Testis (tissue), 3 donors: ENCODE results near the gene ARHGEF7. TPM values are rescaled to one million over a fixed set of nuclear protein-coding genes. Genes with fewer than 3 reads are reported as not detected.

Experiments
- DNase-seq: peaks from one replicate; pipeline ENCODE4 v3.0.0-alpha.2; 2019
- H3K27ac ChIP-seq, 2 donors: fragments of 200-600 bp; sonication (generic); one replicate each; pipeline ENCODE4 v1.5.1; 2019
- H3K27me3 ChIP-seq: fragments of 200-600 bp; sonication (generic); one replicate; pipeline ENCODE4 v1.5.1; 2019
- H3K36me3 ChIP-seq: fragments of 200-600 bp; sonication (generic); one replicate; pipeline ENCODE4 v1.5.1; 2017; ENCODE audit warnings: low read depth; ENCODE audit errors: missing control alignments
- H3K4me1 ChIP-seq: fragments of 200-600 bp; sonication (generic); one replicate; pipeline ENCODE4 v1.5.1; 2019
- H3K4me3 ChIP-seq, 2 donors: fragments of 200-600 bp; sonication (generic); one replicate each; pipeline ENCODE4 v1.5.1; 2017 to 2019
- H3K9me3 ChIP-seq: fragments of 200-600 bp; sonication (generic); one replicate; pipeline ENCODE4 v1.5.1; 2017
- POLR2A ChIP-seq: fragments of 450-650 bp; IDR thresholded peaks from one replicate; pipeline ENCODE4 v1.6.1; 2017; ENCODE audit warnings: antibody characterized with exemption, mild to moderate bottlenecking, moderate library complexity
- WGBS, 2 donors: methylation state at CpG; one replicate each; pipeline ENCODE4 v1.1.5; 2018; 5-methylcytosine and 5-hydroxymethylcytosine counted together
- intact Hi-C: fragments of 100-400 bp; cut with DNase I; formaldehyde crosslinking; loops from one replicate; pipeline ENCODE4 v1.15.1; 2023; ENCODE audit warnings: low total_unique reads
- polyA plus RNA-seq: library from polyadenylated mRNA; stranded (reverse); fragments of 350-450 nt; fragmentation: Illumina TruSeq; extraction: RNeasy Lipid Tissue Mini Kit (QIAGEN cat#74804); gene quantifications from one replicate; pipeline ENCODE4 v1.2.3, GENCODE V29; 2014; ENCODE audit warnings: low read depth, low replicate concordance; ENCODE audit not compliant: insufficient read depth
- total RNA-seq, 2 donors: library from RNA; depleted of rRNA; stranded (reverse); fragments of >200 nt; gene quantifications; one replicate each; pipeline ENCODE4 v1.2.3, GENCODE V29; 2016
- TF ChIP-seq, protein P1 (sequence below), 3 experiments: fragments of 450-650 bp in 2 of 3; fragments of 200-600 bp in 1 of 3; sonication (generic) in 1 of 3; IDR thresholded peaks; one replicate each; pipeline ENCODE4 v1.5.1; 2016 to 2019; ENCODE audit warnings: antibody characterized with exemption in 3 of 3, mild to moderate bottlenecking in 2 of 3, moderate library complexity in 1 of 3

ARHGEF7 gene
- total and polyA plus RNA-seq, 3 donors from 2014 or later: 73.6 to 136 (median 118) TPM

DNA sequence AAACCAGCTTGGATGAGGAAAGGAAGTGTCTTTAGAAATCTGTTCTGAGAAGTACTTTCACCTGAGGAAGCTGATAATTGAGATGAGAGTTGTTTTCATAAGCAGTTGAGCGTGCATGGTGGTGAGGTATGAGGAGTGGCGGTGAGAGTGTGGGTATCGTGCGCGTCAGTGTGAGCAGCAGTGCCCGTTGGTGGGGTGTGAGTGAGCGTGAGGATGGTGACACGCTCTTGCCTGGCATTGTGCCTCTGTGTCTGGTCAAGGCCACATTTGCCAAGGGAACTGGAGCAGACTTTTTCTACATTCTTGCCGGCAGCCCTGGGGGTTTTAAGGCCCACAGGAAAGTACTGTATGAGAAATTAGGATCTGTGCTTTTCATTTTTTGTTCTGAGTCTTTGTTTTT is 168.9 kb downstream of the ARHGEF7 start:
- peaks cover 5% of the 10 kb centered on the region for H3K4me1 ChIP-seq
- H3K9me3 ChIP-seq: no peaks in the 10 kb centered on the region
- no peak overlapping the region for H3K4me3 ChIP-seq
- peak; percentile 30 for DNase-seq
- no peaks in the 10 kb centered on the region for H3K36me3 ChIP-seq
- TF ChIP-seq, protein P1, sequence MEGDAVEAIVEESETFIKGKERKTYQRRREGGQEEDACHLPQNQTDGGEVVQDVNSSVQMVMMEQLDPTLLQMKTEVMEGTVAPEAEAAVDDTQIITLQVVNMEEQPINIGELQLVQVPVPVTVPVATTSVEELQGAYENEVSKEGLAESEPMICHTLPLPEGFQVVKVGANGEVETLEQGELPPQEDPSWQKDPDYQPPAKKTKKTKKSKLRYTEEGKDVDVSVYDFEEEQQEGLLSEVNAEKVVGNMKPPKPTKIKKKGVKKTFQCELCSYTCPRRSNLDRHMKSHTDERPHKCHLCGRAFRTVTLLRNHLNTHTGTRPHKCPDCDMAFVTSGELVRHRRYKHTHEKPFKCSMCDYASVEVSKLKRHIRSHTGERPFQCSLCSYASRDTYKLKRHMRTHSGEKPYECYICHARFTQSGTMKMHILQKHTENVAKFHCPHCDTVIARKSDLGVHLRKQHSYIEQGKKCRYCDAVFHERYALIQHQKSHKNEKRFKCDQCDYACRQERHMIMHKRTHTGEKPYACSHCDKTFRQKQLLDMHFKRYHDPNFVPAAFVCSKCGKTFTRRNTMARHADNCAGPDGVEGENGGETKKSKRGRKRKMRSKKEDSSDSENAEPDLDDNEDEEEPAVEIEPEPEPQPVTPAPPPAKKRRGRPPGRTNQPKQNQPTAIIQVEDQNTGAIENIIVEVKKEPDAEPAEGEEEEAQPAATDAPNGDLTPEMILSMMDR (IDR thresholded peaks at IDR 0.05): no peak
- no peak for TF ChIP-seq POLR2A
- WGBS, 2 donors: 67 to 86% methylated on average over 9 of the region's 9 CpGs
- no peak overlapping the region for H3K27ac ChIP-seq
- H3K27me3 ChIP-seq: no peaks in the 10 kb centered on the region
- intact Hi-C loops: no loop called here

- intact Hi-C loops: no loop called here
- H3K27me3 ChIP-seq: no peaks in the 10 kb centered on the region
- WGBS, 2 donors: 85 to 91% methylated on average over 14 of the region's 14 CpGs
- no peak overlapping the region for H3K27ac ChIP-seq
- DNase-seq: no peak
- no peak for TF ChIP-seq POLR2A
- TF ChIP-seq, protein P1 (IDR thresholded peaks at IDR 0.05): no peak
- no peak overlapping the region for H3K4me3 ChIP-seq
- H3K9me3 ChIP-seq: no peaks in the 10 kb centered on the region
- H3K36me3 ChIP-seq: no peaks in the 10 kb centered on the region
- peaks cover 5% of the 10 kb centered on the region for H3K4me1 ChIP-seq
Measured at GRCh38 chr13:111284565-111284964, 169.5 kb downstream of the ARHGEF7 start.

DNA sequence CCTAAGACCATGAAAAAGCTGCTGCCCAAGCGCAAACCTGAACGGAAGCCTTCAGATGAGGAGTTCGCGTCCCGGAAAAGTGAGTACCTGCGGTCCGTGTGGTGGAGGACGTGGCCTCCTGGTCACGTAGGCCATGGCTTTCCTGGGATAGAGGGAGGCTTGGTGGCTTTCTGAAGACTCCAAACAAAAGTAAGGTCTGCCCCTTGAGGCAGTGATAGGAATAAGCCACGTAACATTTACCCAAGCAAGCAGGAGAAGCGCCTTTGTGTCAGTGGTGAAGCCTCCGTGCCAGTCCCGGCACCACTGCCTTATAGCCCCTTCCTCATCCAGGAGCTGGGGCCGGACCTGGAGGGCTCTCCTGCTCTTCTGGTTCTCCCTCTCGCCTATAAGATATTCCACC is 171.1 kb downstream of the ARHGEF7 start:
- TF ChIP-seq, protein P1 (IDR thresholded peaks at IDR 0.05): no peak
- no peak for TF ChIP-seq POLR2A
- DNase-seq: no peak
- Histone ChIP-seq H3K36me3 (no peaks in the 10 kb centered on the region), H3K4me3 (no peak overlapping the region), H3K4me1 (peaks cover 5% of the 10 kb centered on the region), H3K9me3 (no peaks in the 10 kb centered on the region), H3K27me3 (no peaks in the 10 kb centered on the region), H3K27ac (no peak overlapping the region)
- intact Hi-C loops: no loop called here
- 90 to 92% methylated on average over 15 of the region's 15 CpGs for WGBS, 2 donors

- Histone ChIP-seq H3K36me3 (no peaks in the 10 kb centered on the region), H3K4me1 (peaks cover 5% of the 10 kb centered on the region), H3K9me3 (no peaks in the 10 kb centered on the region), H3K4me3 (no peak overlapping the region), H3K27ac (no peak overlapping the region), H3K27me3 (no peaks in the 10 kb centered on the region)
- WGBS, 2 donors: 81 to 97% methylated on average over 6 to 7 of the region's 7 CpGs
- intact Hi-C loops: no loop called here
- DNase-seq: no peak
- TF ChIP-seq, protein P1 (IDR thresholded peaks at IDR 0.05): no peak
- no peak for TF ChIP-seq POLR2A
Measured at GRCh38 chr13:111286749-111287148, 171.6 kb downstream of the ARHGEF7 start.

GRCh38 chr13:111287201-111287600 is 172.1 kb downstream of the ARHGEF7 start:
- Histone ChIP-seq H3K9me3 (no peaks in the 10 kb centered on the region), H3K4me1 (peaks cover 4% of the 10 kb centered on the region), H3K4me3 (no peak overlapping the region), H3K27ac (no peak overlapping the region), H3K27me3 (no peaks in the 10 kb centered on the region), H3K36me3 (no peaks in the 10 kb centered on the region)
- no peak for DNase-seq
- WGBS, 2 donors: 88 to 96% methylated on average over 7 to 8 of the region's 8 CpGs
- TF ChIP-seq POLR2A: no peak
- TF ChIP-seq, protein P1 (IDR thresholded peaks at IDR 0.05): no peak
- intact Hi-C loops: no loop called here
